H9 (cell line): ENCODE results near the gene CNNM2. TPM values are rescaled to one million over a fixed set of nuclear protein-coding genes. Genes with fewer than 3 reads are reported as not detected.

Experiments
- DNase-seq: peaks from one replicate; pipeline ENCODE4 v3.0.0-alpha.2; 2017
- H2AFZ ChIP-seq: one replicate; pipeline ENCODE4 v1.6.1; 2013; ENCODE audit warnings: mild to moderate bottlenecking, low read length, control low read depth, moderate library complexity
- H2AK5ac ChIP-seq: 2 replicates; pipeline ENCODE4 v1.6.1; 2013; ENCODE audit warnings: low read length, control low read depth, mixed read lengths; ENCODE audit not compliant: insufficient read length
- H2BK120ac ChIP-seq: one replicate; pipeline ENCODE4 v1.6.1; 2013; ENCODE audit warnings: low read depth, mild to moderate bottlenecking, low read length, control low read depth, inconsistent platforms; ENCODE audit not compliant: poor library complexity, severe bottlenecking
- H2BK12ac ChIP-seq: 2 replicates; pipeline ENCODE4 v1.6.1; 2013; ENCODE audit warnings: low read length, control low read depth, mixed read lengths, low read depth; ENCODE audit not compliant: insufficient read length
- H2BK15ac ChIP-seq: 2 replicates; pipeline ENCODE4 v1.6.1; 2013; ENCODE audit warnings: low read depth, low read length, control low read depth
- H2BK20ac ChIP-seq: one replicate; pipeline ENCODE4 v1.6.1; 2013; ENCODE audit warnings: low read depth, mild to moderate bottlenecking, low read length, control low read depth, inconsistent platforms; ENCODE audit not compliant: poor library complexity, severe bottlenecking
- H2BK5ac ChIP-seq: 2 replicates; pipeline ENCODE4 v1.6.1; 2013; ENCODE audit warnings: low read length, control low read depth, mixed read lengths; ENCODE audit not compliant: insufficient read length
- H3K14ac ChIP-seq: 2 replicates; pipeline ENCODE4 v1.6.1; 2013; ENCODE audit warnings: low read length, control low read depth; ENCODE audit not compliant: insufficient read depth
- H3K18ac ChIP-seq: 2 replicates; pipeline ENCODE4 v1.6.1; 2013; ENCODE audit warnings: low read depth, mild to moderate bottlenecking, mixed read lengths, low read length, control low read depth; ENCODE audit not compliant: insufficient read length
- H3K23ac ChIP-seq: 2 replicates; pipeline ENCODE4 v1.6.1; 2013; ENCODE audit warnings: low read length, control low read depth, mixed read lengths, low read depth; ENCODE audit not compliant: insufficient read length
- H3K23me2 ChIP-seq: 2 replicates; pipeline ENCODE4 v1.6.1; 2013; ENCODE audit warnings: low read depth, mild to moderate bottlenecking, mixed read lengths, low read length, control low read depth; ENCODE audit not compliant: insufficient read length, poor library complexity, severe bottlenecking
- H3K27ac ChIP-seq: 2 replicates; pipeline ENCODE4 v1.5.1; 2013; ENCODE audit warnings: low read length, control low read depth, mixed read lengths, low read depth; ENCODE audit not compliant: insufficient read length
- H3K27me3 ChIP-seq: 2 replicates; pipeline ENCODE4 v1.6.1; 2013; ENCODE audit warnings: low read length, control low read depth, inconsistent platforms; ENCODE audit not compliant: insufficient read depth
- H3K4ac ChIP-seq: 2 replicates; pipeline ENCODE4 v1.6.1; 2013; ENCODE audit warnings: low read depth, mild to moderate bottlenecking, control low read depth, inconsistent platforms, low read length, moderate library complexity
- H3K4me1 ChIP-seq: 2 replicates; pipeline ENCODE4 v1.6.1; 2013; ENCODE audit warnings: low read length, control low read depth, inconsistent platforms; ENCODE audit not compliant: insufficient read depth
- H3K4me2 ChIP-seq: 2 replicates; pipeline ENCODE4 v1.6.1; 2013; ENCODE audit warnings: low read length, control low read depth, mixed read lengths; ENCODE audit not compliant: insufficient read length, insufficient read depth
- H3K56ac ChIP-seq: 2 replicates; pipeline ENCODE4 v1.6.1; 2013; ENCODE audit warnings: low read depth, mild to moderate bottlenecking, mixed read lengths, low read length, control low read depth; ENCODE audit not compliant: insufficient read length
- H3K79me1 ChIP-seq: 2 replicates; pipeline ENCODE4 v1.6.1; 2013; ENCODE audit warnings: low read depth, mild to moderate bottlenecking, moderate library complexity, low read length, control low read depth, inconsistent platforms; ENCODE audit not compliant: insufficient read depth, poor library complexity, severe bottlenecking
- H3K79me2 ChIP-seq: 2 replicates; pipeline ENCODE4 v1.6.1; 2013; ENCODE audit warnings: low read length, control low read depth, inconsistent platforms; ENCODE audit not compliant: insufficient read depth
- H3K9ac ChIP-seq: 2 replicates; pipeline ENCODE4 v1.6.1; 2013; ENCODE audit warnings: low read length, control low read depth, mixed read lengths; ENCODE audit not compliant: insufficient read length; ENCODE audit errors: extremely low read depth
- H3K9me3 ChIP-seq: one replicate; pipeline ENCODE4 v1.6.1; 2013; ENCODE audit warnings: low read depth, low read length, inconsistent platforms; ENCODE audit not compliant: control insufficient read depth
- H3T11ph ChIP-seq: one replicate; pipeline ENCODE4 v1.6.1; 2013; ENCODE audit warnings: mild to moderate bottlenecking, low read length, control low read depth, inconsistent platforms
- H4K20me1 ChIP-seq: one replicate; pipeline ENCODE4 v1.6.1; 2013; ENCODE audit not compliant: control insufficient read depth, insufficient read length, insufficient read depth
- H4K5ac ChIP-seq: 2 replicates; pipeline ENCODE4 v1.6.1; 2013; ENCODE audit warnings: low read depth, mild to moderate bottlenecking, mixed read lengths, low read length, control low read depth; ENCODE audit not compliant: insufficient read length
- H4K8ac ChIP-seq: replicated peaks from 2 replicates; pipeline ENCODE4 v1.6.1; 2013; ENCODE audit warnings: low read length, control low read depth, mixed read lengths, low read depth; ENCODE audit not compliant: insufficient read length
- H4K91ac ChIP-seq: 2 replicates; pipeline ENCODE4 v1.6.1; 2013; ENCODE audit warnings: low read depth, mild to moderate bottlenecking, moderate library complexity, mixed read lengths, low read length, control low read depth; ENCODE audit not compliant: insufficient read length
- H3K27ac Mint-ChIP-seq, 3 experiments: 2 replicates in 2 of 3; 3 replicates in 1 of 3; pipeline ENCODE4 v1.8.0; 2020 to 2021; ENCODE audit warnings: mixed read lengths in 3 of 3, mild to moderate bottlenecking in 1 of 3, moderate library complexity in 1 of 3
- H3K27me3 Mint-ChIP-seq: 2 replicates; pipeline ENCODE4 v1.8.0; 2021; ENCODE audit warnings: low read depth, mild to moderate bottlenecking, moderate library complexity, mixed read lengths
- H3K36me3 Mint-ChIP-seq, 3 experiments: 2 replicates in 2 of 3; 3 replicates in 1 of 3; pipeline ENCODE4 v1.8.0; 2020 to 2021; ENCODE audit warnings: low read depth in 3 of 3, mixed read lengths in 3 of 3; ENCODE audit not compliant: insufficient read depth in 1 of 3
- H3K4me1 Mint-ChIP-seq, 2 experiments: 2 replicates each; pipeline ENCODE4 v1.8.0; 2020; ENCODE audit warnings: mixed read lengths in 2 of 2
- H3K4me3 Mint-ChIP-seq, 2 experiments: 2 replicates in 1 of 2; 3 replicates in 1 of 2; pipeline ENCODE4 v1.8.0; 2020 to 2021; ENCODE audit warnings: mild to moderate bottlenecking in 2 of 2, mixed read lengths in 2 of 2, moderate library complexity in 1 of 2
- H3K9me3 Mint-ChIP-seq, 2 experiments: 2 replicates in 1 of 2; 3 replicates in 1 of 2; pipeline ENCODE4 v1.8.0; 2020; ENCODE audit warnings: mild to moderate bottlenecking in 2 of 2, mixed read lengths in 2 of 2, moderate library complexity in 1 of 2
- WGBS: extraction: QIAGEN DNeasy Blood & Tissue Kit; methylation state at CpG from one replicate; pipeline ENCODE4 v1.1.7; 2013; ENCODE audit warnings: missing lambda C conversion rate, low lambda C conversion rate, mixed read lengths; ENCODE audit not compliant: insufficient read length; ENCODE audit errors: extremely low coverage; 5-methylcytosine and 5-hydroxymethylcytosine counted together
- total RNA-seq: library from RNA; stranded (reverse); gene quantifications from 2 replicates; pipeline ENCODE4 v1.2.1, GENCODE V29; 2021
- TF ChIP-seq, protein P1 (sequence below): fragments of 200-600 bp; sonication (generic); conservative IDR thresholded peaks from 3 replicates; pipeline ENCODE4 v1.8.0; 2021; ENCODE audit warnings: antibody characterized with exemption, mild to moderate bottlenecking

CNNM2 gene
- total RNA-seq, 1 experiment from 2014 or later, result 17.5 TPM

DNA sequence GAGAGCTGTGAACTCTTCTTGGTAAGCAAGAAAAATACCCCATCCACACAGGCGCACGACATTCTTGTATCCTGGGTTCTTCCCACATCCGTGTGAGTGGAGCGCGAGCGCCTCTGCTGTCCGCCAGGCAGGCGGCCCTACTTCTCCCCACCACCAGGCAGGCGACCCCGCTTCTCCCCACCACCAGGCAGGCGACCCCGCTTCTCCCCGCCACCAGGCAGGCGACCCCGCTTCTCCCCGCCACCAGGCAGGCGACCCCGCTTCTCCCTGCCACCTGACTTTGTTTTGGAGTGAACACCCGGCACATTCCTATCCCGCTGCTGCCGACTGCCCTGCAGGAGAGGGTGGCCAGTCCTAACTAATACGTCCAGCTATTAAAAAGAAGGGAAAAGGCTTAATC, 154.2 kb downstream of the CNNM2 start:
- Histone ChIP-seq H2BK12ac (no peak overlapping the region), H3K79me2 (no peaks in the 10 kb centered on the region), H3K14ac (no peak overlapping the region), H4K5ac (no peak overlapping the region), H3K9me3 (no peaks in the 10 kb centered on the region), H2BK20ac (no peak overlapping the region), H4K91ac (no peak overlapping the region), H3K4ac (no peak overlapping the region), H2BK120ac (no peak overlapping the region), H3K27ac (no peak overlapping the region), H3K23ac (no peak overlapping the region), H3K23me2 (no peaks in the 10 kb centered on the region), H2BK15ac (no peak overlapping the region), H3K56ac (no peak overlapping the region), H3K9ac (no peak overlapping the region), H3K27me3 (no peaks in the 10 kb centered on the region), H3K4me2 (no peak overlapping the region), H4K8ac (no peak overlapping the region), H3T11ph (no peak overlapping the region), H3K4me1 (no peaks in the 10 kb centered on the region), H3K79me1 (no peaks in the 10 kb centered on the region), H4K20me1 (no peaks in the 10 kb centered on the region), H2AFZ (no peak overlapping the region), H2AK5ac (no peak overlapping the region), H3K18ac (no peak overlapping the region), H2BK5ac (no peak overlapping the region)
- no peak overlapping the region for H3K27ac Mint-ChIP-seq
- H3K4me1 Mint-ChIP-seq, result peaks cover 4% of the 10 kb centered on the region in 2 experiments; a peak in 2 of 4 replicates
- no peak overlapping the region for H3K4me3 Mint-ChIP-seq
- peaks cover 7 to 14% (median 9%) of the 10 kb centered on the region in 3 experiments; a peak in 6 of 7 replicates for H3K36me3 Mint-ChIP-seq
- H3K27me3 Mint-ChIP-seq, result no peaks in the 10 kb centered on the region
- no peak for DNase-seq
- TF ChIP-seq, protein P1, sequence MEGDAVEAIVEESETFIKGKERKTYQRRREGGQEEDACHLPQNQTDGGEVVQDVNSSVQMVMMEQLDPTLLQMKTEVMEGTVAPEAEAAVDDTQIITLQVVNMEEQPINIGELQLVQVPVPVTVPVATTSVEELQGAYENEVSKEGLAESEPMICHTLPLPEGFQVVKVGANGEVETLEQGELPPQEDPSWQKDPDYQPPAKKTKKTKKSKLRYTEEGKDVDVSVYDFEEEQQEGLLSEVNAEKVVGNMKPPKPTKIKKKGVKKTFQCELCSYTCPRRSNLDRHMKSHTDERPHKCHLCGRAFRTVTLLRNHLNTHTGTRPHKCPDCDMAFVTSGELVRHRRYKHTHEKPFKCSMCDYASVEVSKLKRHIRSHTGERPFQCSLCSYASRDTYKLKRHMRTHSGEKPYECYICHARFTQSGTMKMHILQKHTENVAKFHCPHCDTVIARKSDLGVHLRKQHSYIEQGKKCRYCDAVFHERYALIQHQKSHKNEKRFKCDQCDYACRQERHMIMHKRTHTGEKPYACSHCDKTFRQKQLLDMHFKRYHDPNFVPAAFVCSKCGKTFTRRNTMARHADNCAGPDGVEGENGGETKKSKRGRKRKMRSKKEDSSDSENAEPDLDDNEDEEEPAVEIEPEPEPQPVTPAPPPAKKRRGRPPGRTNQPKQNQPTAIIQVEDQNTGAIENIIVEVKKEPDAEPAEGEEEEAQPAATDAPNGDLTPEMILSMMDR, result no peak
- H3K9me3 Mint-ChIP-seq, result no peaks in the 10 kb centered on the region
- no CpG with 5 or more reads among the region's 22 CpGs for WGBS
